IMR-90 (cell line): ENCODE measurements around the gene CD79A. TPM values are rescaled to one million over a fixed set of nuclear protein-coding genes. Genes with fewer than 3 reads are reported as not detected.

ENCODE experiments used
- ATAC-seq: fragments of 200-7000 bp; cut with Tn5 transposase; 2 replicates; pipeline ENCODE4 v1.9.1; 2020; ENCODE audit warnings: low read depth, mild to moderate bottlenecking, moderate library complexity
- BruUV-seq: library from RNA; stranded (reverse); fragments of 400-500 nt; replicated peaks from 2 replicates; lab custom pipeline; 2021; lab: Mats Ljungman, UMichigan
- CTCF ChIA-PET: fragments of 300-600 bp; formaldehyde crosslinking; extraction: SDS; loops from one replicate; lab custom pipeline; 2021; ENCODE audit warnings: antibody characterized with exemption; lab: Yijun Ruan, JAX
- POLR2A ChIA-PET: fragments of 300-600 bp; sonication (Branson Sonifier 250); formaldehyde crosslinking; loops from one replicate; lab custom pipeline; 2022; ENCODE audit warnings: antibody characterized with exemption; ENCODE audit not compliant: unreplicated experiment; lab: Charles Lee
- DNase-seq: peaks from one replicate; pipeline ENCODE4 v3.0.0; 2013
- H2AFZ ChIP-seq: replicated peaks from 2 replicates; pipeline ENCODE3; 2013; ENCODE audit warnings: low read length, mild to moderate bottlenecking; ENCODE audit not compliant: poor library complexity
- H2AK5ac ChIP-seq: 2 replicates; pipeline ENCODE4 v1.6.1; 2013; ENCODE audit warnings: low read depth, low read length, inconsistent platforms
- H2AK9ac ChIP-seq: replicated peaks from 2 replicates; pipeline ENCODE3; 2013; ENCODE audit warnings: mild to moderate bottlenecking, low read depth, low read length, moderate library complexity; ENCODE audit not compliant: poor library complexity
- H2BK120ac ChIP-seq: 2 replicates; pipeline ENCODE4 v1.6.1; 2013; ENCODE audit warnings: low read depth, low read length, inconsistent platforms
- H2BK15ac ChIP-seq: 3 replicates; pipeline ENCODE4 v1.6.1; 2013; ENCODE audit warnings: low read depth, low read length, inconsistent platforms
- H2BK20ac ChIP-seq: 2 replicates; pipeline ENCODE4 v1.6.1; 2013; ENCODE audit warnings: low read depth, mild to moderate bottlenecking, inconsistent platforms, low read length, moderate library complexity
- H2BK5ac ChIP-seq: 2 replicates; pipeline ENCODE4 v1.6.1; 2013; ENCODE audit warnings: mild to moderate bottlenecking, low read depth, low read length, inconsistent platforms; ENCODE audit not compliant: poor library complexity, severe bottlenecking
- H3K14ac ChIP-seq: replicated peaks from 2 replicates; pipeline ENCODE4 v1.6.1; 2013; ENCODE audit warnings: low read depth, low read length, inconsistent platforms
- H3K18ac ChIP-seq: 2 replicates; pipeline ENCODE4 v1.6.1; 2013; ENCODE audit warnings: low read depth, low read length, control low read depth
- H3K23ac ChIP-seq: 2 replicates; pipeline ENCODE4 v1.6.1; 2013; ENCODE audit warnings: low read depth, low read length, inconsistent platforms
- H3K27ac ChIP-seq: 2 replicates; pipeline ENCODE4 v1.5.1; 2013; ENCODE audit warnings: mild to moderate bottlenecking, control low read depth, low read length; ENCODE audit not compliant: insufficient read depth
- H3K27me3 ChIP-seq: 2 replicates; pipeline ENCODE4 v1.6.1; 2013; ENCODE audit warnings: low read length; ENCODE audit not compliant: control insufficient read depth, insufficient read depth
- H3K36me3 ChIP-seq: 2 replicates; pipeline ENCODE4 v1.6.1; 2013; ENCODE audit warnings: low read length, mixed read lengths; ENCODE audit not compliant: control insufficient read depth, insufficient read depth
- H3K4ac ChIP-seq: 2 replicates; pipeline ENCODE4 v1.6.1; 2013; ENCODE audit warnings: low read depth, low read length, inconsistent platforms
- H3K4me1 ChIP-seq: 2 replicates; pipeline ENCODE4 v1.6.1; 2013; ENCODE audit warnings: low read length, mixed read lengths; ENCODE audit not compliant: control insufficient read depth, insufficient read depth
- H3K4me2 ChIP-seq: 2 replicates; pipeline ENCODE4 v1.6.1; 2013; ENCODE audit warnings: low read depth, mild to moderate bottlenecking, control low read depth, low read length, moderate library complexity
- H3K4me3 ChIP-seq: 2 replicates; pipeline ENCODE4 v1.5.1; 2013; ENCODE audit warnings: low read depth, mild to moderate bottlenecking, control low read depth, low read length, moderate library complexity; ENCODE audit not compliant: insufficient read depth
- H3K56ac ChIP-seq: 2 replicates; pipeline ENCODE4 v1.6.1; 2013; ENCODE audit warnings: low read length, inconsistent platforms; ENCODE audit not compliant: insufficient read depth; ENCODE audit errors: extremely low read depth
- H3K79me1 ChIP-seq, 2 experiments: 2 replicates each; pipeline ENCODE4 v1.6.1; 2013; ENCODE audit warnings: low read length in 2 of 2, inconsistent platforms in 1 of 2, low read depth in 1 of 2
- H3K9ac ChIP-seq: 2 replicates; pipeline ENCODE4 v1.6.1; 2013; ENCODE audit warnings: low read depth, low read length, control low read depth
- H3K9me1 ChIP-seq: 2 replicates; pipeline ENCODE4 v1.6.1; 2013; ENCODE audit warnings: low read length, inconsistent platforms; ENCODE audit not compliant: insufficient read depth
- H3K9me3 ChIP-seq: 2 replicates; pipeline ENCODE4 v1.6.1; 2013; ENCODE audit warnings: low read length; ENCODE audit not compliant: control insufficient read depth, insufficient read depth
- H4K20me1 ChIP-seq: 2 replicates; pipeline ENCODE4 v1.6.1; 2013; ENCODE audit warnings: low read length, inconsistent platforms; ENCODE audit not compliant: insufficient read depth
- H4K5ac ChIP-seq: 2 replicates; pipeline ENCODE4 v1.6.1; 2013; ENCODE audit warnings: mild to moderate bottlenecking, low read depth, low read length, control low read depth
- H4K8ac ChIP-seq, 2 experiments: 2 replicates each; pipeline ENCODE4 v1.6.1; 2013; ENCODE audit warnings: low read depth in 2 of 2, low read length in 2 of 2, control low read depth in 1 of 2, inconsistent platforms in 1 of 2
- H4K91ac ChIP-seq: 2 replicates; pipeline ENCODE4 v1.6.1; 2013; ENCODE audit warnings: low read depth, low read length, inconsistent platforms; ENCODE audit not compliant: insufficient read depth
- BHLHE40 ChIP-seq: fragments of 150-350 bp; IDR thresholded peaks from 2 replicates; pipeline ENCODE4 v1.6.1; 2016; ENCODE audit warnings: mild to moderate bottlenecking, low read depth, low read length
- USF2 ChIP-seq: fragments of 150-350 bp; IDR thresholded peaks from 2 replicates; pipeline ENCODE4 v1.6.1; 2017; ENCODE audit warnings: mild to moderate bottlenecking, antibody characterized with exemption, low read length, low read depth
- WGBS, 2 experiments: methylation state at CpG; one replicate each; pipeline versions ENCODE4 v1.1.5 to v1.1.7; 2013; ENCODE audit warnings: missing lambda C conversion rate in 2 of 2; ENCODE audit not compliant: insufficient read length in 1 of 2; ENCODE audit errors: extremely low coverage in 2 of 2; 5-methylcytosine and 5-hydroxymethylcytosine counted together
- dilution Hi-C: fragments of 300-500 bp; cut with HindIII; formaldehyde crosslinking; loops from one replicate; pipeline ENCODE4 v1.14.3; 2018; ENCODE audit warnings: low sequenced_read_pairs; ENCODE audit not compliant: unreplicated experiment
- in situ Hi-C: fragments of 300-500 bp; cut with MboI; formaldehyde crosslinking; loops from 3 replicates; pipeline ENCODE4 v1.14.3; 2019; ENCODE audit warnings: low sequenced_read_pairs, inconsistent platforms, mixed read lengths
- intact Hi-C: fragments of 100-400 bp; cut with micrococcal nuclease; formaldehyde crosslinking; loops from 2 replicates; pipeline ENCODE4 v1.10.0; 2022
- polyA plus RNA-seq, 3 experiments: library from polyadenylated mRNA; depleted of rRNA; stranded (reverse); fragments of >200 nt; gene quantifications; 2 replicates each; pipeline ENCODE4 v1.2.3, GENCODE V29; 2012; ENCODE audit warnings: low replicate concordance in 1 of 3
- total RNA-seq: library from RNA; depleted of rRNA; stranded (reverse); fragments of >200 nt; gene quantifications from 2 replicates; pipeline ENCODE4 v1.2.3, GENCODE V29; 2012

Gene CD79A
- total and polyA plus RNA-seq, 2 of the 4 experiments (the other 2 are of a cell fraction), result 0.19 TPM; not detected in 1

GRCh38 chr19:41883463-41883820 is 6.4 kb downstream of the CD79A start:
- H2BK120ac ChIP-seq, result no peak overlapping the region
- H3K4me3 ChIP-seq, result peak overlapping the region; percentile 92
- H3K4me2 ChIP-seq, result peak overlapping the region; percentile 94
- peak overlapping the region; percentile 94 to 98 for H4K8ac ChIP-seq
- H2BK5ac ChIP-seq, result no peak overlapping the region
- BruUV-seq, result no TSS peak
- H4K5ac ChIP-seq, result peak overlapping the region; percentile 70
- in situ Hi-C loops (loop anchor here (5.0 kb wide), 1 partner anchor 64 kb away; no protein-coding TSS in a partner anchor), dilution Hi-C loops (no loop called here), intact Hi-C loops (loop anchor here (5.0 to 10.0 kb wide), 2 partner anchors 49 to 151 kb away; no protein-coding TSS in a partner anchor)
- ATAC-seq (no peak), DNase-seq (no peak)
- H3K4me1 ChIP-seq, result peaks cover 8% of the 10 kb centered on the region
- H4K20me1 ChIP-seq, result peaks cover 23% of the 10 kb centered on the region; the same call in 1 of the 2 replicates
- TF ChIP-seq BHLHE40 (0 out of 2 replicates have a peak, but pooled peaks have one; percentile 22), USF2 (no peak)
- no peak overlapping the region for H2BK20ac ChIP-seq
- peaks cover 32 to 48% of the 10 kb centered on the region in 2 experiments for H3K79me1 ChIP-seq
- peak overlapping the region; percentile 94 for H2AFZ ChIP-seq
- POLR2A ChIA-PET, result no interaction called here
- CTCF ChIA-PET, result no interaction called here
- peak overlapping the region; percentile 75 for H3K4ac ChIP-seq
- peak overlapping the region; percentile 69 for H4K91ac ChIP-seq
- H3K18ac ChIP-seq, result peak overlapping the region; percentile 55
- peak overlapping the region; percentile 83; the same call in 1 of the 2 replicates for H3K56ac ChIP-seq
- peaks cover 14% of the 10 kb centered on the region for H3K9me1 ChIP-seq
- 0% methylated on average over 5 of the region's 23 CpGs; no CpG with 5 or more reads in 1 of the 2 experiments for WGBS, 2 experiments
- peak overlapping the region; percentile 99 for H2AK9ac ChIP-seq
- H3K9me3 ChIP-seq, result no peaks in the 10 kb centered on the region
- peak overlapping the region; percentile 59; the same call in 1 of the 2 replicates for H3K27ac ChIP-seq
- H3K9ac ChIP-seq, result peak overlapping the region; percentile 93
- peaks cover 4% of the 10 kb centered on the region; the same call in 1 of the 2 replicates for H3K36me3 ChIP-seq
- peaks cover 1% of the 10 kb centered on the region; the same call in 1 of the 2 replicates for H3K27me3 ChIP-seq
- no peak overlapping the region; the same call in 2 of the 3 replicates for H2BK15ac ChIP-seq
- peak overlapping the region; percentile 77 for H3K14ac ChIP-seq
- peak overlapping the region; percentile 73 for H3K23ac ChIP-seq
- peak overlapping the region; percentile 94 for H2AK5ac ChIP-seq
